GM10266 (cell line): Measurements from ENCODE around the gene HCFC1R1.
A peak's percentile ranks its signal among the peaks of the same experiment; 100 is the strongest.
"Not testable (repeated sequence)": the region's sequence is repeated elsewhere in the genome, so short reads cannot be mapped to it uniquely, and the experiment has no call there.

Experiments
- DNase-seq: peaks from one replicate; pipeline ENCODE4 v3.0.0; 2012; ENCODE audit errors: extremely low spot score
- TF ChIP-seq, protein P1 (sequence below): IDR thresholded peaks from 2 replicates; pipeline ENCODE4 v1.5.1; 2012; ENCODE audit warnings: mild to moderate bottlenecking, low read depth; ENCODE audit not compliant: control insufficient read depth, insufficient read depth; ENCODE audit errors: missing control alignments

The HCFC1R1 gene

GRCh38 chr16:3023669-3024478, at the start of gene HCFC1R1, which contains the start of gene THOC6:
HCFC1R1 (minus strand) TSS chr16:3023942; CDS start chr16:3023941, 1 bp downstream.
THOC6 (plus strand) TSS chr16:3024035; CDS start chr16:3024327, 292 bp downstream.
- TF ChIP-seq, protein P1, sequence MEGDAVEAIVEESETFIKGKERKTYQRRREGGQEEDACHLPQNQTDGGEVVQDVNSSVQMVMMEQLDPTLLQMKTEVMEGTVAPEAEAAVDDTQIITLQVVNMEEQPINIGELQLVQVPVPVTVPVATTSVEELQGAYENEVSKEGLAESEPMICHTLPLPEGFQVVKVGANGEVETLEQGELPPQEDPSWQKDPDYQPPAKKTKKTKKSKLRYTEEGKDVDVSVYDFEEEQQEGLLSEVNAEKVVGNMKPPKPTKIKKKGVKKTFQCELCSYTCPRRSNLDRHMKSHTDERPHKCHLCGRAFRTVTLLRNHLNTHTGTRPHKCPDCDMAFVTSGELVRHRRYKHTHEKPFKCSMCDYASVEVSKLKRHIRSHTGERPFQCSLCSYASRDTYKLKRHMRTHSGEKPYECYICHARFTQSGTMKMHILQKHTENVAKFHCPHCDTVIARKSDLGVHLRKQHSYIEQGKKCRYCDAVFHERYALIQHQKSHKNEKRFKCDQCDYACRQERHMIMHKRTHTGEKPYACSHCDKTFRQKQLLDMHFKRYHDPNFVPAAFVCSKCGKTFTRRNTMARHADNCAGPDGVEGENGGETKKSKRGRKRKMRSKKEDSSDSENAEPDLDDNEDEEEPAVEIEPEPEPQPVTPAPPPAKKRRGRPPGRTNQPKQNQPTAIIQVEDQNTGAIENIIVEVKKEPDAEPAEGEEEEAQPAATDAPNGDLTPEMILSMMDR, result no peak
- peak; percentile 95 for DNase-seq

DNA sequence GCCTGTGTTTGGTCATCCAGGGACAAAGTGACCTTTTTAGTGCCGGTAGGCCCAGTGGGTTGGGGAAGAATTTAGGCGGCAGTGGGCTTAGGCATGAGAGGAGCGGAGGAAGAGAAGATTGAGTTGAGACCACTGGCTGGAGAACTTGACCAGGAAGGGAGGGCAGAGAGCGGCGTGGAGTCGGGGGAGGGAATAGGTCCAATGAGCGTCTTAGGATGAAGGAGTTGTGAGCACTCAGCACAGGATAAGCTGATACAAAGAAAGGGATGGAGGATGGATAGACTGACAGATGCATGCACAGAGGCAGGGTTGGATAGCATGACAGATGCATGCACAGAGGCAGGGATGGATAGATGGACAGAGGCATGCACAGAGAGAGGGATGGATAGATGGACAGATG, 49.7 kb upstream of the HCFC1R1 start:
- no peak for DNase-seq
- TF ChIP-seq, protein P1, result no peak

DNA sequence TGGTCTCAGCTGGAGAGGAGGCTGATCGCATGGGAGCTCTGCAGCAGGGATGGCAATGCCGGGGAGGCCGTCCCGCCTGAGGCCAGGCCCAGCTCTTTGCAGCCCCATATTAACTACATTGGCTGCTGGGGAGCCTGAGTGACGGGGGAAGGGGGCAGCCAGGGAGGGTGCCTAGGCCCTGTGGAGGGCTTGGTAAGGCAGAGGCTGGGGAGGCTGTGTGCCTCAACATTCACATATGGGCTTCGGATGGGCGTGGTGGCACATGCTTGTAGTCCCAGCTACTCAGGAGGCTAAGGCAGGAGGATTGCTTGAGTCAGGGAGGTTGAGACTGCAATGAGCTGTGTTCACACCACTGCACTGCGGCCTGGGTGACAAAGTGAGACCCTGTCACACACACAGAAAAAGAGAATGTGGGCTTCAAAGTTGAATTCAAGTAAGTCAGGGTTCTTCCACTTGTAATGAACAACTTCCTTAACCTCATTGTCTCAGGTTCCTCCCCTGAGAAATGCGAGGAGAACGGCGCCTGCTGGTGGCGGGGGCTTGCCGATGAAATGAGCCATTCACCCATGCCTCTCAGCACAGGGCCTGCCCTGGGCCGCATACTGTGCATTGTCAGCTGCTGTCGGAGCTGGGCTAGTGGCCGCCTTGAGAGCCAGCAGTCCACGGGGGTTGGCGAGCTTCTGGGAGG, 49.0 kb upstream of the HCFC1R1 start:
- not testable (repeated sequence) for DNase-seq

- DNase-seq, result not testable (repeated sequence)
Observed at GRCh38 chr16:3072148-3072547, 48.4 kb upstream of the HCFC1R1 start.

- TF ChIP-seq, protein P1, result no peak
- DNase-seq, result no peak
Observed at GRCh38 chr16:3071655-3072054, 47.9 kb upstream of the HCFC1R1 start.

DNA sequence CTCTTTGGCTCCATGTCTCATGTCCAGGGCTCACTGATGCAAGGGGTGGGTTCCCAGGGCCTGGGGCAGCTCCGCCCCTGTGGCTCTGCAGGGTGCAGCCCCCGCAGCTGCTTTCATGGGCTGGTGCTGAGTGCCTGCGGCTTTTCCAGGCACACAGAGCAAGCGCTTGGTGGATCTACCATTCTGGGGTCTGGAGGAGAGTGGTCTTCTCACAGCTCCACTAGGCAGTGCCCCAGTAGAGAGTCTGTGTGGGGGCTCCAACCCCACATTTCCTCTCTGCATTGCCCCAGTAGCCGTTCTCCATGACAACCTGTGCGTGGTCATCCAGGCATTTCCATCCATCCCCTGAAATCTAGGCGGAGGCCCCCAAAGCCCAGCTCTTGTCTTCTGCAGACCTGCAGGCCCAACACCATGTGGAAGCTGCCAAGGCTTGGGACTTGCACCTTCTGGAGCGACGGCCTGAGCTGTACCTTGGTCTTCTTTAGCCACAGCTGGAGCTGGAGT, 46.9 kb upstream of the HCFC1R1 start:
- TF ChIP-seq, protein P1, result no peak
- no peak for DNase-seq

DNA sequence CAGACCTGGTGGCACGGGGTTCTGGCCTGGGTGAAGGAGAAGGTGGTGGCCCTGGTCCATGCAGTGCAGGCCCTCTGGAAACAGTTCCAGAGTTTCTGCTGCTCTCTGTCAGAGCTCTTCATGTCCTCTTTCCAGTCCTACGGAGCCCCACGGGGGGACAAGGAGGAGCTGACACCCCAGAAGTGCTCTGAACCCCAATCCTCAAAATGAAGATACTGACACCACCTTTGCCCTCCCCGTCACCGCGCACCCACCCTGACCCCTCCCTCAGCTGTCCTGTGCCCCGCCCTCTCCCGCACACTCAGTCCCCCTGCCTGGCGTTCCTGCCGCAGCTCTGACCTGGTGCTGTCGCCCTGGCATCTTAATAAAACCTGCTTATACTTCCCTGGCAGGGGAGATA, 45.4 kb upstream of the HCFC1R1 start:
- DNase-seq, result not testable (repeated sequence)

DNA sequence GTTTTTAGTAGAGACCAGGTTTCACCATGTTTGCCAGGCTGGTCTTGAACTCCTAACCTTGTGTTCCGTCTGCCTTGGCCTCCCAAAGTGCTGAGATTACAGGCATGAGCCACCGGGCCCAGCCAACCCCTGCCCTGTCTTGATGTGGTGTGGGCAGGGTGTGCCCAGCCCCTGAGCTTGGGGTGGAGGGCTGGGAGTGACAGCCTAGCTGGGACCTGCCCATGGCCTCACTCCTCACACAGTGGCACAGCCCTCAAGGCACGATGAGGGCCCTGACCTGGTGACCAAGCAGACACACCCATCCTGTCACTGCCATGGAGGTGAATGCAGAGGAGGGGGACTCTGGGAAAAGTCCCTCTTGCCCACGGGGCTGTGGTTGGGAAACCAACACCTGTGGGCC, 44.7 kb upstream of the HCFC1R1 start:
- DNase-seq, result no peak
- TF ChIP-seq, protein P1, result no peak
